ENCODE measurements around the gene PKIB. TPM values are rescaled to one million over a fixed set of nuclear protein-coding genes. Genes with fewer than 3 reads are reported as not detected.
"Not testable (repeated sequence)": the region's sequence is repeated elsewhere in the genome, so short reads cannot be mapped to it uniquely, and the experiment has no call there.

Gene PKIB
- total and polyA plus RNA-seq, 2 donors (not counting 3 experiments of a cell fraction or from before 2014, with no cell fraction given) = not detected

GRCh38 chr6:122746688-122747087 lies 136.5 kb downstream of the PKIB start:
- ChIA-PET CTCF (interaction anchor here (2.1 to 5.8 kb wide), 2 partner anchors 16 to 92 kb away, joined by 4 to 91 read pairs; no protein-coding TSS in a partner anchor), POLR2A (no interaction called here)
- no peak for DNase-seq (ENCODE audit: low read depth, low spot score)
- H3K4me3 ChIP-seq (replicated peaks in 1 of 3; ENCODE audit: insufficient read depth in 1 of 3, low read depth in 1 of 3, low read length in 3 of 3) = no peak overlapping the region
- no peaks in the 10 kb centered on the region for H4K20me1 ChIP-seq (replicated peaks; ENCODE audit: control insufficient read depth, extremely low read depth, insufficient read depth, low read length)
- intact Hi-C loops (cut with micrococcal nuclease) (no loop called here), dilution Hi-C loops (cut with MboI; ENCODE audit: extremely low pct_ligation_motif_present, low sequenced_read_pairs) (no loop called here)
- no peaks in the 10 kb centered on the region for H3K9me3 ChIP-seq (replicated peaks; ENCODE audit: control insufficient read depth, insufficient read depth, low read length)
- no peak for FAIRE-seq
- no peaks in the 10 kb centered on the region for H3K79me2 ChIP-seq (ENCODE audit: control insufficient read depth, insufficient read depth, low read length)
- no peak overlapping the region for H2AFZ ChIP-seq (ENCODE audit: low read depth, low read length)
- no peak overlapping the region for H3K27ac ChIP-seq (ENCODE audit: insufficient read depth, low read depth, low read length)
- BruUV-seq (replicated peaks) = no TSS peak
- H3K9me1 ChIP-seq (replicated peaks; ENCODE audit: control insufficient read depth, extremely low read depth, insufficient read depth, low read length) = no peaks in the 10 kb centered on the region
- peaks cover 0 to 3% of the 10 kb centered on the region in 2 experiments for H3K27me3 ChIP-seq (ENCODE audit: control insufficient read depth in 2 of 2, insufficient read depth in 2 of 2, low read length in 2 of 2)
- H3K9ac ChIP-seq (replicated peaks; ENCODE audit: extremely low read depth, insufficient read depth, low read length) = no peak overlapping the region
- TF ChIP-seq FOS (IDR thresholded peaks at IDR 0.05; ENCODE audit: borderline replicate concordance, insufficient read depth, low read length) (no peak), EZH2 (IDR thresholded peaks at IDR 0.05; ENCODE audit: borderline replicate concordance, low read depth, low read length, severe bottlenecking) (no peak)
- H3K4me2 ChIP-seq (ENCODE audit: insufficient read depth, low read length) = no peak overlapping the region
- no peaks in the 10 kb centered on the region for H3K4me1 ChIP-seq (ENCODE audit: control insufficient read depth, extremely low read depth, insufficient read depth, low read length)
- H3K36me3 ChIP-seq (ENCODE audit: control insufficient read depth in 2 of 2, extremely low read depth in 1 of 2, insufficient read depth in 2 of 2, low read length in 2 of 2) = no peaks in the 10 kb centered on the region

- Histone ChIP-seq H4K20me1 (replicated peaks; ENCODE audit: control insufficient read depth, extremely low read depth, insufficient read depth, low read length) (no peaks in the 10 kb centered on the region), H3K27me3 (ENCODE audit: control insufficient read depth in 2 of 2, insufficient read depth in 2 of 2, low read length in 2 of 2) (peaks cover 0 to 3% of the 10 kb centered on the region in 2 experiments), H3K4me2 (ENCODE audit: insufficient read depth, low read length) (no peak overlapping the region), H3K9me3 (replicated peaks; ENCODE audit: control insufficient read depth, insufficient read depth, low read length) (no peaks in the 10 kb centered on the region), H2AFZ (ENCODE audit: low read depth, low read length) (no peak overlapping the region), H3K9ac (replicated peaks; ENCODE audit: extremely low read depth, insufficient read depth, low read length) (no peak overlapping the region), H3K27ac (ENCODE audit: insufficient read depth, low read depth, low read length) (no peak overlapping the region), H3K79me2 (ENCODE audit: control insufficient read depth, insufficient read depth, low read length) (no peaks in the 10 kb centered on the region), H3K9me1 (replicated peaks; ENCODE audit: control insufficient read depth, extremely low read depth, insufficient read depth, low read length) (no peaks in the 10 kb centered on the region), H3K4me3 (replicated peaks in 1 of 3; ENCODE audit: insufficient read depth in 1 of 3, low read depth in 1 of 3, low read length in 3 of 3) (no peak overlapping the region), H3K4me1 (ENCODE audit: control insufficient read depth, extremely low read depth, insufficient read depth, low read length) (no peaks in the 10 kb centered on the region), H3K36me3 (ENCODE audit: control insufficient read depth in 2 of 2, extremely low read depth in 1 of 2, insufficient read depth in 2 of 2, low read length in 2 of 2) (no peaks in the 10 kb centered on the region)
- DNase-seq (ENCODE audit: low read depth, low spot score) (no peak), FAIRE-seq (no peak)
- dilution Hi-C loops (cut with MboI; ENCODE audit: extremely low pct_ligation_motif_present, low sequenced_read_pairs) (no loop called here), intact Hi-C loops (cut with micrococcal nuclease) (no loop called here)
- TF ChIP-seq EZH2 (IDR thresholded peaks at IDR 0.05; ENCODE audit: borderline replicate concordance, low read depth, low read length, severe bottlenecking) (no peak), GATA2 (IDR thresholded peaks at IDR 0.05; ENCODE audit: insufficient read depth, insufficient read length, low read depth, low read length) (no peak), MAX (IDR thresholded peaks at IDR 0.05; ENCODE audit: insufficient read depth, insufficient read length) (no peak)
- TF ChIP-seq, protein P1, sequence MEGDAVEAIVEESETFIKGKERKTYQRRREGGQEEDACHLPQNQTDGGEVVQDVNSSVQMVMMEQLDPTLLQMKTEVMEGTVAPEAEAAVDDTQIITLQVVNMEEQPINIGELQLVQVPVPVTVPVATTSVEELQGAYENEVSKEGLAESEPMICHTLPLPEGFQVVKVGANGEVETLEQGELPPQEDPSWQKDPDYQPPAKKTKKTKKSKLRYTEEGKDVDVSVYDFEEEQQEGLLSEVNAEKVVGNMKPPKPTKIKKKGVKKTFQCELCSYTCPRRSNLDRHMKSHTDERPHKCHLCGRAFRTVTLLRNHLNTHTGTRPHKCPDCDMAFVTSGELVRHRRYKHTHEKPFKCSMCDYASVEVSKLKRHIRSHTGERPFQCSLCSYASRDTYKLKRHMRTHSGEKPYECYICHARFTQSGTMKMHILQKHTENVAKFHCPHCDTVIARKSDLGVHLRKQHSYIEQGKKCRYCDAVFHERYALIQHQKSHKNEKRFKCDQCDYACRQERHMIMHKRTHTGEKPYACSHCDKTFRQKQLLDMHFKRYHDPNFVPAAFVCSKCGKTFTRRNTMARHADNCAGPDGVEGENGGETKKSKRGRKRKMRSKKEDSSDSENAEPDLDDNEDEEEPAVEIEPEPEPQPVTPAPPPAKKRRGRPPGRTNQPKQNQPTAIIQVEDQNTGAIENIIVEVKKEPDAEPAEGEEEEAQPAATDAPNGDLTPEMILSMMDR (IDR thresholded peaks at IDR 0.05; ENCODE audit: extremely low read depth in 1 of 2, insufficient read depth in 1 of 2, low read depth in 1 of 2, low read length in 2 of 2) = no peak
- ChIA-PET POLR2A (no interaction called here), CTCF (no interaction called here)
- no TSS peak for BruUV-seq (replicated peaks)
Measured at GRCh38 chr6:122747573-122747972, 137.4 kb downstream of the PKIB start.

DNA sequence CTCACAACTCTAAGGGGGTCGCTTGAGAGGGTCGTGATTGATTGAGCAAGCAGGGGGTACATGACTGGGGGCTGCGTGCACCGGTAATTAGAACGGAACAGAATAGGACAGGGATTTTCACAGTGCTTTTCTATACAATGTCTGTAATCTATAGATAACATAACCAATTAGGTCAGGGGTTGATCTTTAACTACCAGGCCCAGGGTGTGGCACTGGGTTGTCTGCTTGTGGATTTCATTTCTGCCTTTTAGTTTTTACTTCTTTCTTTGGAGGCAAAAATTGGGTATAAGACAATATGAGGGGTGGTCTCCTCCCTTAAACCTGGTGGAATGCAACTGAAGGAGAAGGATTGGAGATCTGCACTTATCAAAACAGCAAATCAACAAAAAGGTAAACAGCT lies 138.7 kb downstream of the PKIB start:
- intact Hi-C loops (cut with micrococcal nuclease); H3K4me2 ChIP-seq (ENCODE audit: insufficient read depth, low read length); H3K27me3 ChIP-seq (ENCODE audit: control insufficient read depth in 2 of 2, insufficient read depth in 2 of 2, low read length in 2 of 2); H3K4me3 ChIP-seq (replicated peaks in 1 of 3; ENCODE audit: insufficient read depth in 1 of 3, low read depth in 1 of 3, low read length in 3 of 3); H3K9me3 ChIP-seq (replicated peaks; ENCODE audit: control insufficient read depth, insufficient read depth, low read length); FAIRE-seq; H2AFZ ChIP-seq (ENCODE audit: low read depth, low read length); H3K27ac ChIP-seq (ENCODE audit: insufficient read depth, low read depth, low read length); H3K9ac ChIP-seq (replicated peaks; ENCODE audit: extremely low read depth, insufficient read depth, low read length); CTCF ChIA-PET; H3K4me1 ChIP-seq (ENCODE audit: control insufficient read depth, extremely low read depth, insufficient read depth, low read length); dilution Hi-C loops (cut with MboI; ENCODE audit: extremely low pct_ligation_motif_present, low sequenced_read_pairs); POLR2A ChIA-PET; DNase-seq (ENCODE audit: low read depth, low spot score); H3K36me3 ChIP-seq (ENCODE audit: control insufficient read depth in 2 of 2, extremely low read depth in 1 of 2, insufficient read depth in 2 of 2, low read length in 2 of 2); BruUV-seq (replicated peaks); H3K79me2 ChIP-seq (ENCODE audit: control insufficient read depth, insufficient read depth, low read length); H3K9me1 ChIP-seq (replicated peaks; ENCODE audit: control insufficient read depth, extremely low read depth, insufficient read depth, low read length); H4K20me1 ChIP-seq (replicated peaks; ENCODE audit: control insufficient read depth, extremely low read depth, insufficient read depth, low read length): not testable (repeated sequence)

Data from endothelial cell of umbilical vein (primary cell).